ENCODE results near the gene GABRB2. TPM values are rescaled to one million over a fixed set of nuclear protein-coding genes. Genes with fewer than 3 reads are reported as not detected.

Gene GABRB2
- total and polyA plus RNA-seq, 2 of the 13 experiments (the other 11 are each of a cell fraction or from before 2014, with no cell fraction given): 0.01 TPM; not detected in 1

DNA sequence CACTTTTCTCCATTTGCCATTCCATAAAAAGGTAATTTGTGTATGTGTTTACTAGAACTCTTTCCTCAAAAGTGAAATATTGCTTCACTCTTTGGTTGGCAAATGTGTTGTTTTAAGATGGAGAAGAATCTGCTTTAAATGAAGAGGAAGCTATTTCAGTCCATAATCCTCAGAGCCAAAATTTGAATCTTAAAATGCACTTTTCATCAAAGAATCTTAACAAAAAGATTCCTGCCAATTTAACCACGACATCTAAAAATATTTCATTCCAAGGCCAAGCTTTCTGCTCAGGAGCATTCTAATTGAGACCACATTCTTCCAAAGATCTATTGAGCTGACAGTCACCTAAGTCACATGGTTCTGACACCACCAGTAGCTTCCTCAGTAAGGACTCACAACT, 7.5 kb downstream of the GABRB2 start:
- in situ Hi-C loops (cut with HindIII; ENCODE audit: extremely low pct_ligation_motif_present, low pct_unique_long_range_greater_than_20kb) (loop anchor here (25.0 kb wide), 1 partner anchor 1873 kb away; no protein-coding TSS in a partner anchor), intact Hi-C loops (cut with micrococcal nuclease; ENCODE audit: unreplicated experiment) (loop anchor here (5.0 kb wide), 1 partner anchor 737 kb away; no protein-coding TSS in a partner anchor)
- Histone ChIP-seq H4K20me1 (ENCODE audit: insufficient read depth, low read length) (no peaks in the 10 kb centered on the region), H3K9ac (ENCODE audit: insufficient read depth, low read depth, low read length) (no peak overlapping the region), H3K36me3 (replicated peaks in 1 of 2; ENCODE audit: control insufficient read depth in 1 of 2, insufficient read depth in 2 of 2, low read length in 2 of 2) (no peaks in the 10 kb centered on the region), H3K27ac (ENCODE audit: extremely low read length, insufficient read depth, low read length) (no peak overlapping the region), H3K4me2 (ENCODE audit: low read depth, low read length) (no peak overlapping the region), H3K4me1 (ENCODE audit: insufficient read depth, low read length) (no peaks in the 10 kb centered on the region), H3K4me3 (replicated peaks in 1 of 3; ENCODE audit: insufficient read depth in 1 of 3, low read depth in 2 of 3, low read length in 3 of 3) (no peak overlapping the region), H3K27me3 (ENCODE audit: control insufficient read depth in 1 of 2, insufficient read depth in 2 of 2, low read length in 2 of 2) (no peaks in the 10 kb centered on the region), H3K79me2 (ENCODE audit: insufficient read depth, low read length) (no peaks in the 10 kb centered on the region), H2AFZ (ENCODE audit: low read length) (no peak overlapping the region), H3K9me3 (ENCODE audit: low read length) (no peaks in the 10 kb centered on the region)
- ChIA-PET CTCF (ENCODE audit: low intra/inter-chr PET ratio, low total read pairs) (no interaction called here), POLR2A (no interaction called here)
- FAIRE-seq (no peak), ATAC-seq (no peak), DNase-seq (ENCODE audit: low spot score) (no peak)
- BruUV-seq (replicated peaks): no TSS peak
- TF ChIP-seq GABPB1 (CRISPR knock-in tag; IDR thresholded peaks at IDR 0.05) (no peak), SALL2 (CRISPR knock-in tag; IDR thresholded peaks at IDR 0.05) (no peak), ARNT (IDR thresholded peaks at IDR 0.05) (no peak), ZNF263 (CRISPR knock-in tag; IDR thresholded peaks at IDR 0.05) (no peak), NPAS2 (CRISPR knock-in tag; IDR thresholded peaks at IDR 0.05; ENCODE audit: borderline replicate concordance) (no peak), XBP1 (CRISPR knock-in tag; IDR thresholded peaks at IDR 0.05) (no peak), ZNF850 (CRISPR knock-in tag; conservative IDR thresholded peaks at IDR 0.05) (no peak), CEBPG (CRISPR knock-in tag; IDR thresholded peaks at IDR 0.05) (no peak), FOSL1 (CRISPR knock-in tag; IDR thresholded peaks at IDR 0.05; ENCODE audit: borderline replicate concordance) (no peak), ZNF543 (CRISPR knock-in tag; IDR thresholded peaks at IDR 0.05) (no peak)
- TF ChIP-seq, protein P1, sequence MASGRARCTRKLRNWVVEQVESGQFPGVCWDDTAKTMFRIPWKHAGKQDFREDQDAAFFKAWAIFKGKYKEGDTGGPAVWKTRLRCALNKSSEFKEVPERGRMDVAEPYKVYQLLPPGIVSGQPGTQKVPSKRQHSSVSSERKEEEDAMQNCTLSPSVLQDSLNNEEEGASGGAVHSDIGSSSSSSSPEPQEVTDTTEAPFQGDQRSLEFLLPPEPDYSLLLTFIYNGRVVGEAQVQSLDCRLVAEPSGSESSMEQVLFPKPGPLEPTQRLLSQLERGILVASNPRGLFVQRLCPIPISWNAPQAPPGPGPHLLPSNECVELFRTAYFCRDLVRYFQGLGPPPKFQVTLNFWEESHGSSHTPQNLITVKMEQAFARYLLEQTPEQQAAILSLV (CRISPR knock-in tag; IDR thresholded peaks at IDR 0.05; ENCODE audit: borderline replicate concordance): no peak
- TF ChIP-seq, protein P2, sequence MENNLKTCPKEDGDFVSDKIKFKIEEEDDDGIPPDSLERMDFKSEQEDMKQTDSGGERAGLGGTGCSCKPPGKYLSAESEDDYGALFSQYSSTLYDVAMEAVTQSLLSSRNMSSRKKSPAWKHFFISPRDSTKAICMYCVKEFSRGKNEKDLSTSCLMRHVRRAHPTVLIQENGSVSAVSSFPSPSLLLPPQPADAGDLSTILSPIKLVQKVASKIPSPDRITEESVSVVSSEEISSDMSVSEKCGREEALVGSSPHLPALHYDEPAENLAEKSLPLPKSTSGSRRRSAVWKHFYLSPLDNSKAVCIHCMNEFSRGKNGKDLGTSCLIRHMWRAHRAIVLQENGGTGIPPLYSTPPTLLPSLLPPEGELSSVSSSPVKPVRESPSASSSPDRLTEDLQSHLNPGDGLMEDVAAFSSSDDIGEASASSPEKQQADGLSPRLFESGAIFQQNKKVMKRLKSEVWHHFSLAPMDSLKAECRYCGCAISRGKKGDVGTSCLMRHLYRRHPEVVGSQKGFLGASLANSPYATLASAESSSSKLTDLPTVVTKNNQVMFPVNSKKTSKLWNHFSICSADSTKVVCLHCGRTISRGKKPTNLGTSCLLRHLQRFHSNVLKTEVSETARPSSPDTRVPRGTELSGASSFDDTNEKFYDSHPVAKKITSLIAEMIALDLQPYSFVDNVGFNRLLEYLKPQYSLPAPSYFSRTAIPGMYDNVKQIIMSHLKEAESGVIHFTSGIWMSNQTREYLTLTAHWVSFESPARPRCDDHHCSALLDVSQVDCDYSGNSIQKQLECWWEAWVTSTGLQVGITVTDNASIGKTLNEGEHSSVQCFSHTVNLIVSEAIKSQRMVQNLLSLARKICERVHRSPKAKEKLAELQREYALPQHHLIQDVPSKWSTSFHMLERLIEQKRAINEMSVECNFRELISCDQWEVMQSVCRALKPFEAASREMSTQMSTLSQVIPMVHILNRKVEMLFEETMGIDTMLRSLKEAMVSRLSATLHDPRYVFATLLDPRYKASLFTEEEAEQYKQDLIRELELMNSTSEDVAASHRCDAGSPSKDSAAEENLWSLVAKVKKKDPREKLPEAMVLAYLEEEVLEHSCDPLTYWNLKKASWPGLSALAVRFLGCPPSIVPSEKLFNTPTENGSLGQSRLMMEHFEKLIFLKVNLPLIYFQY (CRISPR knock-in tag; IDR thresholded peaks at IDR 0.05; ENCODE audit: borderline replicate concordance): no peak
- TF ChIP-seq, protein P3, sequence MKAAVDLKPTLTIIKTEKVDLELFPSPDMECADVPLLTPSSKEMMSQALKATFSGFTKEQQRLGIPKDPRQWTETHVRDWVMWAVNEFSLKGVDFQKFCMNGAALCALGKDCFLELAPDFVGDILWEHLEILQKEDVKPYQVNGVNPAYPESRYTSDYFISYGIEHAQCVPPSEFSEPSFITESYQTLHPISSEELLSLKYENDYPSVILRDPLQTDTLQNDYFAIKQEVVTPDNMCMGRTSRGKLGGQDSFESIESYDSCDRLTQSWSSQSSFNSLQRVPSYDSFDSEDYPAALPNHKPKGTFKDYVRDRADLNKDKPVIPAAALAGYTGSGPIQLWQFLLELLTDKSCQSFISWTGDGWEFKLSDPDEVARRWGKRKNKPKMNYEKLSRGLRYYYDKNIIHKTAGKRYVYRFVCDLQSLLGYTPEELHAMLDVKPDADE (CRISPR knock-in tag; IDR thresholded peaks at IDR 0.05): no peak
- TF ChIP-seq, protein P4, sequence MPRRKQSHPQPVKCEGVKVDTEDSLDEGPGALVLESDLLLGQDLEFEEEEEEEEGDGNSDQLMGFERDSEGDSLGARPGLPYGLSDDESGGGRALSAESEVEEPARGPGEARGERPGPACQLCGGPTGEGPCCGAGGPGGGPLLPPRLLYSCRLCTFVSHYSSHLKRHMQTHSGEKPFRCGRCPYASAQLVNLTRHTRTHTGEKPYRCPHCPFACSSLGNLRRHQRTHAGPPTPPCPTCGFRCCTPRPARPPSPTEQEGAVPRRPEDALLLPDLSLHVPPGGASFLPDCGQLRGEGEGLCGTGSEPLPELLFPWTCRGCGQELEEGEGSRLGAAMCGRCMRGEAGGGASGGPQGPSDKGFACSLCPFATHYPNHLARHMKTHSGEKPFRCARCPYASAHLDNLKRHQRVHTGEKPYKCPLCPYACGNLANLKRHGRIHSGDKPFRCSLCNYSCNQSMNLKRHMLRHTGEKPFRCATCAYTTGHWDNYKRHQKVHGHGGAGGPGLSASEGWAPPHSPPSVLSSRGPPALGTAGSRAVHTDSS (CRISPR knock-in tag; conservative IDR thresholded peaks at IDR 0.05): no peak
- WGBS (ENCODE audit: low lambda C conversion rate): 5% methylated on average over 1 of the region's 1 CpG
